C4-2B (cell line): ENCODE data around the gene EVC2.

Experiments
- ZFX ChIP-seq: fragments of 450-650 bp; IDR thresholded peaks from 2 replicates; pipeline ENCODE4 v1.6.1; 2017
- TF ChIP-seq, protein P1 (sequence below): fragments of 450-650 bp; conservative IDR thresholded peaks from 2 replicates; pipeline ENCODE4 v1.5.1; 2017; ENCODE audit warnings: mild to moderate bottlenecking

GRCh38 chr4:5553801-5554200, 154.6 kb downstream of the EVC2 start:
- TF ChIP-seq, protein P1, sequence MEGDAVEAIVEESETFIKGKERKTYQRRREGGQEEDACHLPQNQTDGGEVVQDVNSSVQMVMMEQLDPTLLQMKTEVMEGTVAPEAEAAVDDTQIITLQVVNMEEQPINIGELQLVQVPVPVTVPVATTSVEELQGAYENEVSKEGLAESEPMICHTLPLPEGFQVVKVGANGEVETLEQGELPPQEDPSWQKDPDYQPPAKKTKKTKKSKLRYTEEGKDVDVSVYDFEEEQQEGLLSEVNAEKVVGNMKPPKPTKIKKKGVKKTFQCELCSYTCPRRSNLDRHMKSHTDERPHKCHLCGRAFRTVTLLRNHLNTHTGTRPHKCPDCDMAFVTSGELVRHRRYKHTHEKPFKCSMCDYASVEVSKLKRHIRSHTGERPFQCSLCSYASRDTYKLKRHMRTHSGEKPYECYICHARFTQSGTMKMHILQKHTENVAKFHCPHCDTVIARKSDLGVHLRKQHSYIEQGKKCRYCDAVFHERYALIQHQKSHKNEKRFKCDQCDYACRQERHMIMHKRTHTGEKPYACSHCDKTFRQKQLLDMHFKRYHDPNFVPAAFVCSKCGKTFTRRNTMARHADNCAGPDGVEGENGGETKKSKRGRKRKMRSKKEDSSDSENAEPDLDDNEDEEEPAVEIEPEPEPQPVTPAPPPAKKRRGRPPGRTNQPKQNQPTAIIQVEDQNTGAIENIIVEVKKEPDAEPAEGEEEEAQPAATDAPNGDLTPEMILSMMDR: no peak
- no peak for TF ChIP-seq ZFX
